ENCODE data around the gene MYO9B.

Gene MYO9B

GRCh38 chr19:17054746-17055145 lies 20.8 kb upstream of the MYO9B start:
- H3K79me2 ChIP-seq (ENCODE audit: insufficient read depth, low read length): no peaks in the 10 kb centered on the region
- no peaks in the 10 kb centered on the region for H3F3A ChIP-seq (ENCODE audit: insufficient read depth)
- no peak overlapping the region for H3K4me3 ChIP-seq (ENCODE audit: insufficient read depth, low read length, poor library complexity, severe bottlenecking)
- no peak overlapping the region for H3K27ac ChIP-seq (ENCODE audit: low read depth, low read length)
- H3K9ac ChIP-seq (ENCODE audit: low read length): no peak overlapping the region
- H3K4me2 ChIP-seq (ENCODE audit: low read depth, low read length, poor library complexity, severe bottlenecking): no peak overlapping the region
- no peaks in the 10 kb centered on the region for H3K27me3 ChIP-seq (ENCODE audit: low read length)
- peaks cover 3% of the 10 kb centered on the region; the same call in 1 of the 2 replicates for H3K36me3 ChIP-seq (ENCODE audit: low read length)
- no peaks in the 10 kb centered on the region for H3K9me3 ChIP-seq (ENCODE audit: insufficient read depth, low read length)
- TF ChIP-seq EZH2phosphoT487 (conservative IDR thresholded peaks at IDR 0.05; ENCODE audit: low read length) (no peak), CTCF (IDR thresholded peaks at IDR 0.05; ENCODE audit: insufficient read depth, low read length, poor library complexity, severe bottlenecking) (no peak)
- H3K9me2 ChIP-seq (replicated peaks; ENCODE audit: insufficient read depth, low read length): no peaks in the 10 kb centered on the region
- H2AFZ ChIP-seq (ENCODE audit: low read depth, low read length, severe bottlenecking): no peak overlapping the region
- no peaks in the 10 kb centered on the region for H4K20me1 ChIP-seq (ENCODE audit: low read depth, low read length)

GRCh38 chr19:17055636-17056035 lies 19.9 kb upstream of the MYO9B start:
- no peaks in the 10 kb centered on the region for H3K9me2 ChIP-seq (replicated peaks; ENCODE audit: insufficient read depth, low read length)
- TF ChIP-seq EZH2phosphoT487 (conservative IDR thresholded peaks at IDR 0.05; ENCODE audit: low read length): no peak
- no peak for TF ChIP-seq CTCF (IDR thresholded peaks at IDR 0.05; ENCODE audit: insufficient read depth, low read length, poor library complexity, severe bottlenecking)
- peaks cover 3% of the 10 kb centered on the region; the same call in 1 of the 2 replicates for H3K36me3 ChIP-seq (ENCODE audit: low read length)
- no peak overlapping the region for H3K4me3 ChIP-seq (ENCODE audit: insufficient read depth, low read length, poor library complexity, severe bottlenecking)
- H3K9me3 ChIP-seq (ENCODE audit: insufficient read depth, low read length): no peaks in the 10 kb centered on the region
- no peak overlapping the region for H3K27ac ChIP-seq (ENCODE audit: low read depth, low read length)
- H2AFZ ChIP-seq (ENCODE audit: low read depth, low read length, severe bottlenecking): no peak overlapping the region
- no peaks in the 10 kb centered on the region for H3K27me3 ChIP-seq (ENCODE audit: low read length)
- 0 out of 2 replicates have a peak, but pooled peaks cover 3% of the 10 kb centered on the region for H3K79me2 ChIP-seq (ENCODE audit: insufficient read depth, low read length)
- H3K9ac ChIP-seq (ENCODE audit: low read length): no peak overlapping the region
- H4K20me1 ChIP-seq (ENCODE audit: low read depth, low read length): no peaks in the 10 kb centered on the region
- no peaks in the 10 kb centered on the region for H3F3A ChIP-seq (ENCODE audit: insufficient read depth)
- H3K4me2 ChIP-seq (ENCODE audit: low read depth, low read length, poor library complexity, severe bottlenecking): no peak overlapping the region

- Histone ChIP-seq H3K9me3 (ENCODE audit: insufficient read depth, low read length) (no peaks in the 10 kb centered on the region), H3K36me3 (ENCODE audit: low read length) (peaks cover 3% of the 10 kb centered on the region; the same call in 1 of the 2 replicates)
Observed at GRCh38 chr19:17058236-17058635, 17.3 kb upstream of the MYO9B start.

More at GRCh38 chr19:17058236-17058635, 17.3 kb upstream of the MYO9B start:
- Histone ChIP-seq H3K9me2 (replicated peaks; ENCODE audit: insufficient read depth, low read length) (no peaks in the 10 kb centered on the region), H2AFZ (ENCODE audit: low read depth, low read length, severe bottlenecking) (no peak overlapping the region), H3K4me3 (ENCODE audit: insufficient read depth, low read length, poor library complexity, severe bottlenecking) (no peak overlapping the region), H3K27me3 (ENCODE audit: low read length) (no peaks in the 10 kb centered on the region), H3K79me2 (ENCODE audit: insufficient read depth, low read length) (peaks cover 29% of the 10 kb centered on the region), H3K27ac (ENCODE audit: low read depth, low read length) (no peak overlapping the region), H4K20me1 (ENCODE audit: low read depth, low read length) (0 out of 2 replicates have a peak, but pooled peaks cover 5% of the 10 kb centered on the region), H3K9ac (ENCODE audit: low read length) (no peak overlapping the region), H3F3A (ENCODE audit: insufficient read depth) (no peaks in the 10 kb centered on the region), H3K4me2 (ENCODE audit: low read depth, low read length, poor library complexity, severe bottlenecking) (no peak overlapping the region)
- TF ChIP-seq EZH2phosphoT487 (conservative IDR thresholded peaks at IDR 0.05; ENCODE audit: low read length) (no peak), CTCF (IDR thresholded peaks at IDR 0.05; ENCODE audit: insufficient read depth, low read length, poor library complexity, severe bottlenecking) (no peak)
